T-helper 9 cell (primary cell): ENCODE results near the gene ATF5.

Source experiments
- DNase-seq: peaks from one replicate; pipeline ENCODE4 v3.0.0-alpha.2; 2020

Gene ATF5

DNA sequence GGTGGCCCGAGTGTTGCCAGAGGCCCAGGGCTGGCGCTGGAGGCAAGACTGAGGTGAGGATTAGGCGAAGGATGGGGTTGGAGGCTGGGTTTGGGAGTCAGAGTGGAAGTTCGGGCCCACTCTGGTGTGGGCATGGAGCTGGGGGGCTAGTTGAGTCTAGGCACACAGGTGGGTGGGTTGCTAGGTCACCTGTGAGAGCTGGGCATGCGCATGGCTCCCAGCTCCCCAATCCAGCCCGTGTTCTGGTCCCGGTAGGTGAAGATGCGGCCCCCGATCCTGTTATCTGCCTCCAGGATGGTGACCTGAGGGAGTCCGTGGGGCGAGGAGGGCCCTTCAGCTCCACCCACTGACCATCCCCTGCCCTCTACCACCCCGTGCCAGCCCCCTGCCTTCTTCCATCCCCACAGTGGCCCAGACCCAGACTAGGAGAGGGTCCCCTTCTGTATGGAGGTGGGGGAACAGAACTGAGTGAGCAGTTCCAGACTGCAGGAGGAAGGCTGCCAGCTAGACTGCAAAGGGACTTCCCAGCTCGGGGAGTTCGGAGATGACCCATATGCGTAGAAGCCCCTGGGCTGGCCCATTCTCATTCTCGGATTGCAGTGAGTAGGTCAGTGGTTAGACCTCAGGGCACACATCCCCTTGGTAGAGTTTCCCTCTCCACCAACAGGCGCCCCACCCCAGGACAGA is 34.0 kb upstream of the ATF5 start:
- DNase-seq = peak; percentile 27

DNA sequence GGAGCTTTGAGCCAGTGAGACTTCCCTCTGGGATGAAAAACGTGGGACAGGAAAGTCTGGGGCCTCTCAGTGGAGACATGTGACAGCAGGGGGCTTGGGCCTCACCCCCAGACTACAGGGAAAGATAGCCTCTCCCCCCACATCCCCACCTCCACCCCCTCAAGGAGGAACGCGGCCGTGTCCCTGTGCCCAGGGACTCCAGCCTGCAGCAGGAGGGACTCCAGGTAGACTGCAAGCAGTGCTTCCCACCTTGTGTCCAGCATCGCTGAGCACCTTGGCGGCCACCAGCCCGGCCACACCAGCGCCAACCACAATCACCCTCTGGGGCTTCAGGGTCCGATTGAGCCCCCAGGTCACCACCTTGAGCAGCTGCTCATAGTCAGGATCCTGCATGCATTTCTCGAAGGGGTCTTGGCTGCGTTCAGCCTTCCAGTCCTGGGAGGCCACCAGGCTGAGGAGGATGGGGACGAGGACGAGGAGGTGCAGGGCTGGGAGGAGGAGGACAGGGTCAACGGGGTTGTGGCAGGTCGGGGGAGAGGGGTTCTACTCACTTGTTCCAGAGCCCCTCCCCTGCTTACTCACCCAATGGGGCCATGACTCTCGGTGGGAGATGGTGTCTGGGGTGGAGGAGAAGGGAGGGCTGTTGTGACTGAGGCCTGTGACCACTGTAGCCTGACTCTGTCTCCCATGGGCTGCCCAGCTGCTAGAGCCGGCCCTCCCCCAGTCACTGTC is 33.3 kb upstream of the ATF5 start:
- DNase-seq = no peak

DNA sequence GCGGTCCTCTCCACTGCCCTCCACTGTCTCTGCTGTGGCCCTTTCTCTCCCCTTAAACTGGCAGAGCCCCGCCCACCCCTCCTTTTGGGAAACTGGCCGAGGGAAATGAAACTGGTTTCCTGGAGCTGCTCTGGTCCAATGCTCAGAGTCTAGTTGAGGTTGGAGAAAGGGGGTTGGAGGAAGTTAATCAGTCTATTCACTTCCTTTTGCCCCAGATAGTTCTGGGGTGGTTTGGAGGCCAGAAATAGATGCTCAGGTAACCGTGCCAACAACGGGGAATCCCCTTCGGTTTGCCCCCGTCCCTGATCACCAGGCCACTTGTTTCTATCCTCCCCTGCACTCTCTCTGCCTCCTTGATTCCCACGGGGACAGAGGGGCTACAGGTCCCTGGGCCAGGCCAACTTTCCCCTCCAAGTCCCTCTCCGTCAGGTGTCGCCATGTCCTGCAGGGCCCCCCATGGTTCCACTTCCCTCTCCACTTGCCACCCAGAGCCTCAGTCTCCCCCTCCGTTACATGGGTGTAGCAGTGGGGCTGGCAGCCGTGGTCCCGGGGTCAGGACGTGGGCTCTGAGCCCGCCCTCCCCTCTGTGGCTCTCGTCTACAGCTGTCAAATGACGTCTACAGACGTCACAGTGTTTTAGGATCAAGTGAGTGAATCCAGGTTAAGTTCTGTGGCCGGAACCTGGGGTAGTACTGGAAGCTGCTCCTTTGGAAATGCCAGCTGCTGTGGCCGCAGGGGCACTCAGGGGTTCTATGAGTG is 32.0 kb upstream of the ATF5 start, which contains the start of gene IL4I1:
Gene IL4I1 (minus strand): TSS at position 25 of the 759 bp plus-strand sequence. CDS start 727 bp downstream, outside the sequence.
- DNase-seq = peak; percentile 65

DNA sequence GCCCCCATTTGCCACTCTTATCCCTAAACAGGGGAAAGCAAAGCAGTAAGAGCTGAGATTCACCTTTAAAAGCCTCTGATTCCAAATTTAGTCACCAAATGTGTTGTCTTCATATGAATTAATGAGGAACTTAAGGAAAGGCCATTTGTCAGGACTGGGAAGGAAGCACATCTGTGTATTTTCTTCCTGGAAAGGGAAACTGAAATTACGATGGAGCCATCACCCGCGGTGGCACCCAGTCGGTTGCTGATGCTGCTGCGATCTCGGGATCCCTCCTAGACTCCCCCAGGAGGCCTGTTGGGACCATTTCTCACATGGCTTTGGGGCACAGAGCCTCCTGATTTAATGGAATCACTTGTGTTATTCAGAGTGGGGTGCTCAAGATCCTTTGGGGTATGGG is 24.9 kb upstream of the ATF5 start:
- no peak for DNase-seq

DNA sequence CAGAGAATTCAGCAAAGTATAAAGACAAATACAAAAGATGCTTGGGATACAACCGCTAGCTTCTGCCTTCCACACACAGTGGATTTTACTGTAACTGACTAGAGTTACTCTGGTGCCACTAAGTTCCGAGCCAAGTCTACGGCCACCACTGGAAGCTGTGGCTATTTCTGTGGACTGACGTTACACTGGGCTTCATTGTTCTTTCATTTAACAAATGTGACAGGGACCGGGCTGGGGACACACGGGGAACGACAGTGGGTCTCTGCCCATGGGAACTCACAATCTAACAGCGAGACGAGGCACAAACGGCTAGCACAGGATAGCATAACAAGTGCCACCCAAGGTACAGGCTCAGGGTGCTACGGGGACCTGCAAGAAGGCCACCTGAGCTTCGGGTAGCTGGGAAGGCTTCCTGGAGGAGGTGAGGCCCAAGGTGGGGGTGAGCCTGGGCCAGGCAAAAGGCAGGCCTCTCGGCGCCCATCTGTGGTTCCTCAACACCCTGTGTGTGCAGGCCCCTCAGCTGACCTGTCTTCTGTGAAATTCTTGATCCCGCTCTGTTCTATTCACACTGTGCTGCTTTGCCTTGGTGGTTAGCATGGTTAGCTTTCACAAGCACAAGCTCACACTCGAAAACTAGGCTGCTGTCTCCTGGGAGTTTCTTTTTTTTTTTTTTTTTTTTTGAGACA is 22.0 kb upstream of the ATF5 start:
- no peak for DNase-seq

DNA sequence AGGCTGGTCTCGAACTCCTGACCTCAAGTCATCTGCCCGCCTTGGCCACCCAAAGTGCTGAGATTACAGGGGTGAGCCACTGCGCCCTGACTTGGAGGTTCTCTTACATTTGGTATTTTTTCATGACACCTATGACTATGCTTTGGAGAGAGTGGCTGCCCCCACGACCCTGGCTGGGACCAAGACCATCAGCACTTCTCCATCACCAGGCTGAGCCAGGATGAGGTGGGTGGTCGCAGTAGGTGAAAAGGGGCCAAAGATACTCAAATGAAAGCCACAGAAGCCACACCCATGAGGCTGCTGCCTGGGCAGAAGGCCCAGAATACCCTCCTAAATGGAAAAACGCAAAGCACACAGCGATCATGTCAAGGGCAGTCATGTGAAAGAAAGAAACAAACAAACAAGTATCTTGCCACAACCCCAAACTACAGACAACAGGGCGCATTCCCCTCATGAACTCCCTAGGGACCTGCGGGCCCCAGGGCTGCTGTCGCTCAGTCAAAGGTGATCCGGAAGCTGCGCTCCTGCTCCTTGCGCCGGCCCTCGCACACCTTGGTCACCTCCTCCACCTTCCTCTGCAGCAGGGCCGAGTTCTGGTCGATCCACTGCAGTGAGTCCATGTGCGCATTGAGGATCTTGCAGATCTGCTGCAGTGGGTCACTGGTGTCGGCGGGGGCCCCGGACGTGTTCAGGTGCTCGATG is 21.1 kb upstream of the ATF5 start:
- DNase-seq = no peak

DNA sequence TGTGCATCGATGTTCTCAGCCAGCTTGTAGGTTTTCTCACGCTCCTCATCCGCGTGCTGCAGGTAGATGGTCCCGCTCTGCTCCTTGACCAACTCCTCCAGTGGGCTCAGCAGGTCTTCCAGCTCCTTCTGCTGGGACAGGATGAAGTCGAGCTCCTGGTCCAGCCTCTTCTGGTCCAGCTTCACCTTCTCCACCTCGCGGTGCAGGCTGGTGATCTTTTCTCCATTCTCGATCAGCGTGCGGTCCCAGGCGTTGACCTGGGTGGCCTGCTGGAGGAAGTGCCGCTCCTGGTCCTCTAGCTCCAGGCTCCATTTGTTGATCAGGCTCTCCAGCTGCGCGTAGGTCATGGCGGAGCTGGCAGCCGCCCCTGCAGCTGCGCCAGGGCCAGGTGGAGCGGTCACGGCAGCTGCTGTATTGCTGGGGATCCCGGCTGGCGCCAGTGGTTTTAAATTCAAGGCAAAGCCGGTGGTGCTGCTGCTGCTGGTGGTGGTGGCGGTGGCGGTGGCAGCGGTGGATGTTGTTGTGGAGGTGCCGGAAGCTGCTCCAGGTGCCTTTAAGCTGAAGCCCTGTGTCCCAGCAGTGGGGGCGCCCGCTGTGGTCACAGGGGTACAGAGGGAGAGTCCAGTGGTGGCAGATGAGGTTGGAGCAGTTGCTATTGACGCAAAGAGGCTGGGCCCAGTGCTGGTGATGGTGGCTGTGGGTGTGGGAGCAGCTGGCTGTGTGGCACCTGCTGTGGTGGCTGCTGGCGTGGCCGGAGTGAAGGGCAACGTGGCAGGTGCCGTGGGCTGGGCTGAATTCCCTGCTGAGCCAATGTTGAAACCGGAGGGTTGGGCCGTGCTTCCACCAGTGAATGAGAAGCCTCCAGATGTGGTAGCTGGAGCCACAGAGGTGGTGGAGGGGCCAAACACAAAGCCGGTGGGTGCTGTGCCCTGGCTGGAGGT is 20.3 kb upstream of the ATF5 start:
- DNase-seq = no peak

DNA sequence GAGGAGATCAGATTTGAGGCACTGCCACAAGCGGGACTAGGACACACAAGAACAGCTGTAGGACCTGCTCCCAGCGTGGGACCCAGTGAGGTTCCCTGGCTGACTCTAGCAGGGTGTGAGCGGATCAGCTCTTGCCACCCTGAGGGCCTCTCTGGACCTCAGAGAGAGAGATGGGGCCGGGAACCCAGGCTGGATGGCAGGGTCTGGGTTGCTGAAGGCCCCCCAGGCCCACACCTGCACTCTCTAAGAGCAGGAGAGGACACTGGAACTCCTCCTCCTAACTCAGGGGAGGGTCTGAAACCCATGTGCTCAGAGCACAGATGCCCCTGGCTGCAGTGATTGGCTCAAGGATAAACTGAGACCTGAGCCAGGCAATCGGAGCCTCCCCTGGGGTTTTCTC is 18.8 kb upstream of the ATF5 start:
- DNase-seq = no peak

DNA sequence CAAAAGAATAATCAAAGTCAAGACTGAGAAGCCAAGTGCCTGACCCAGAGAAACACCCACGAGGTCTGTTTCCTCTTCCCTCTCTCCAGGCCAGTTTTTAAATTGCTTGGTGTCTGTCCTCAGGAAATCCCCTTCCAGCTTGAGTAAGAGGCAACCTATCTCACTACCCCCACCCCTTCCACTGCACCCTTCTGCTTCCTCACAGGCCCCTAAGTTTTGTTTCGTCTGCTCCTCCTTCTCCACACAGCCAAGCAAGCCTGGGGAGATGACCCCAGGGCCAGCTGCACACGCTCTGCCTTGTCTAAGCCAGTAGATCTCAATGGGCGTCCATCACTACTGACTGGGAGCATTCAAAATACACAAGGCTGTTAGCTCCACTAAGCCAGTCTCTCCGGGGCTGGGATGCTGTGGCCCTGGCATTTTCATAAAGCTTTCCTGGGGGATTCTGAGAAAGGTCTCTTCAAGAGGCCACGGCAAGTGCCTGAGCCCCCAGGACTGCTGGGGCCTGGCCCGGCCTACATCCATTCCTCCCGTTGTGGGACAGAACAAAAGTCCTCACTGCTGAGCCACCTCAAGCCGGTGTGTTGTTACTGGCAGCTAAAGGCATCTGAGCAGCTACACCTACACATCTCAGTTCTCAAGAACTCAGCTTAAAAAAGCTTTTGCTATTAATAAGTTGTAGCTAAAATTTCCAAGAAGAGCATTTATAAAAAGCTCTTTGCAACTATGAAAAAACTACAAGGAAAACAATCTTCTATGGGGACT is 17.4 kb upstream of the ATF5 start:
- DNase-seq = no peak

DNA sequence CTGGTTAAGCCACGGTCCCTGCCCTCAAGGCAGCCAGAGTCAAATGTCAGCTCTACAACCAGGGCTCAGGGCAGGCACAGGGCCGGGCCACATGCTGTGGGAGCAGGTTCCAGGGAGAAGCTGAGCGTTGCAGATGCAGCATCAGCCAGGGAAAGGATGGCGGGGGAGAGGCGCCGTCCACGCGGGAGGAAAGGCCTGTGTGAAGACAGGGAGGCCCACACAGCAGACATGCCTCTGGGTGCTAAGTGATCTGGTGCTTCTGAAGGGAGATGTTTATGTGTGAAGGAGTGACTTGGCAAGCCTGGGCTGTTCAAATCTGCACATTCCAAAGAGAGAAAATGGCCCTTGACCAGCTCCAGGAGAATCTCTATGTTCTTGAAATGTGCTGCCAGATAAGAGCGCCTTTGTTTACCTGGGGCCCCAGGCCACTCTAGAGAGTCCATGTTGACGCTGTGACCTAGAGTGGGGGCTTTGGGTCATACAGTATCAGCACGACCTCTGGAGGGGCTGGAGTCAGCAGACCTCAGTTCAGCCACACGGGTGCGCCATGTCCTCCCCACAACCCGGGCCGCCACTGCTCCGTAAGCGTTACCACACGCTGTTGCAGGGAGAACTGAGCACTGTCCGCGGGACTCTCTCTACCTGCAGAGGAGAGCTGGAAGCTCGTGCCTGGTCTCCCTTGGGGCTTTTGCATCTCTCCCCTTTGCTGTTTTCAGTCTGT is 15.9 kb upstream of the ATF5 start:
- DNase-seq = no peak

DNA sequence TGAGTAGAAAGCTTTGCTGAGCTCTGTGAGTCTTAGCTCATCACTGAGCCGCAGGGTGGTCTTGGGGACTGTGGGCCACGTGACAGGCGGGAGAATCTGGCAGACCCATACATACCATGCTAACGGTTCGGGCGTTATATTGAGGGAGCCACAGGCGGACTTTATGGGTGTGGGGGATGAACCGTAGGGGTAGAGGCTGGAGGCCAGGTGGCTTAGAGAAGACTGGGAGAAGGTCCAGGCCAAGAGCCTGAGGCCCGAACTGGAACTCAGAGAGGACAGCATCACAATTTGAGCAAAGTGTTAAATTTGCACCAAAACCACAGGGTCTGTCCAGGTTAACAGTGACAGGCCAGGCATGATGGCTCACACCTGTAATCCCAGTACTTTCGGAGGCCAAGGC is 15.3 kb upstream of the ATF5 start:
- DNase-seq = no peak

DNA sequence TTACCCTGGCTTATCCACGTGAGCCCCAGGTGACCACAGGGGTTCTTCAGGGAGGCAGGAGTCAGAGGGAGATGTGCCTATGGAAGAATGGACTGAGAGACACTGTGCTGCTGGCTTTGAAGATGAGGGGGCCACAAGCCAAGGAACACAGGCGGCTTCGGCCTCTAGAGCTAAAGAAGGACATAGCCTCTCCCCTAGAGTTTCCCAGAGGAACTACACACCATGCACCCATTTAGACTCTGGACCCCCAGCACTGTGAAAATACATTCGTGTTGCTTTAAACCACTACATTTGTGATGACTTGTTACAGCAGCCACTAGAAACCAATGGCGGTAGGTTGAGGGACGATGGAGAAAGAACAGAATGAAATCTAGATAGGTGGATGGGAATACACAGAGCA is 13.7 kb upstream of the ATF5 start:
- no peak for DNase-seq

DNA sequence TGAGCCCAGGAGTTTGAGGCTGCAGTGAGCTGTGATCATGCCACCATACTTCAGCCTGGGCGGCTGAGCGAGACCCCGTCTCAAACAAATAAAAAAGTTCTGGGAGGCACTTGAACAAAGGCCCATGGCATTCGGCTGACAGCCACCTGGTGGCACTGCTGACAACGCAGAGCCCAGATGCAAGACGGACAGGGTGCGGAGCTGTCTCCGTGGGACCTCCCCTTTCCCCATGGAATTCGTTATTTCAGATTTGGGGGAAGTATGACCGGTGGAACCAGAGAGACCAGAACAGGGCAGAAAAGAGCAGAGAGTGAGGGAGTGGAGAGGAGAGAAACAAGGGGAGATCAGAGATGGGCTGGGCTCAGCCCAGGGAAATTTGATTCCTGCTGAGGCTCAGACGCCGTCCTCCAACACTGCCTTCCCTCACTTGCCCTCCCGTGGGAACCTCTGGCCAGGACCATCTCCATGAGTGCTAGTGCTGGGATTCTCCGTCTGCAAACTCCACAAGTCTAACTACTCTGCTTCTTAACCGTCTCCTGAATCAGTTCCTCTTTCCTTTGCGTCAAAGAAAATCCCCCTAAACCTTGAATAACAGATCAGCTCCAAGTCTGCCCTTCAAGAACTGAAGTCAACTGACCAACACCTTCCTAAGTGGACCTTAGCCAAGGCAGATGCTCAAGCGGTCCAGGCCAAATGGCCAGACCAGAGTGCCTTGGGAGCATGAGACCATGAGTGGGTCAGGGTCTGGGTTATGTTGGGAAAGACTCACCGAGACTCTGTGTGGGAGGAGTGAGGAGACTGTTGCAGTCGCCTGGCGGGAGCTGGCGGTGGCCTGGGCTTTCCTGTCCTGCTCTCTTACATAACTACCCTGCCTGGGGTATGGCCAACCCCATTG is 11.9 kb upstream of the ATF5 start:
- DNase-seq = no peak

DNA sequence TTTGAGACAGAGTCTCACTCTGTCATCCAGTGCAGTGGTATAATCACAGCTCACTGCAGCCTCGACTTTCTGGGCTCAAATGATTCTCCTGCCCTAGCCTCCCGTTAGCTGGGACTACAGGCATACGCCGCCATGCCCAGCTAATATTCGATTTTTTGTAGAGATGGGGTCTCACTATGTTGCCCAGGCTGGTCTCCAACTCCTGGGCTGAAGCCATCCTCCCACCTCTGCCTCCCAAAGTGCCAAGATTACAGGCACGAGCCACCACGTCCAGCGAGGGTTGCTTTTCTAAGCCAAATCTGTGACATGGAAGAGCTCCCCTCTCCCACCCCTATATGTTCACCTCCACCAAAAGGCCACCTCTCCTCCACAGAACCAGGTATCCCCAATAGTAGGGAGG is 10.9 kb upstream of the ATF5 start:
- DNase-seq = no peak

DNA sequence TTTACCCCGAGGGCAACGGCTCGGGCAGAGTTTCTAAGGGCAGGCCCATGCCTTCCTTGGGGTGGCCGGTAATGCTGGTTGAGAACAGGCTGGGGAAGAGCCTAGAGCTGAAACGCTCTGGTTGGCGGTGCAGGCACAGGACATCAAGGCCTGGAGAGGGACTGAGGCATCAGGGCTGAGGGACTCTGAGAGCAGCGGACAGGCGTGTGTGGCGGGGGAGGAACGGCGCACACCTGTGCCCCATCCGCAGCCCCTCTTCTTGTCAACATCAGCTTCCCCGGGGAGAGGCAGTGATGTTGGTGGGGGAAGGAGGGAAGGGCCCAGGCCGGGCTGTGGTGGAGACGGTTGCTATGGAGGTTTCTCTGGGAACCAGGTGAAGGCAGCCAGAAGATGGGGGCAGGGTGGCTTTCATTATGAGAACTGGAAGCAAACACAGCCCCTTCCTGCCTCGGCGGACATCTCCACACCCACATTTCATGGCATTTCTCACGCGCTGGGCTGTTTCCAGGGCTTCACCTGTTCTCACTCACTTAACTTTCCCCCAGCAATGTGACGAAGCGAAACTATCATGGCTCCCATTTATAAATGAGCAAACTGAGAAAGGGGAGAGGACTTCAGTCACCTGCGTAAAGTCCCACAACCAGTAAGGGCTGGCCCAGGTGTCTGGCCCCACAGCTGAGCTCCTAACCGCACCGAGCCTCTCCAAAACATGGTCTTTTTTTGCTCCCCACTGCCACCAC is 8.2 kb upstream of the ATF5 start:
- DNase-seq = no peak

DNA sequence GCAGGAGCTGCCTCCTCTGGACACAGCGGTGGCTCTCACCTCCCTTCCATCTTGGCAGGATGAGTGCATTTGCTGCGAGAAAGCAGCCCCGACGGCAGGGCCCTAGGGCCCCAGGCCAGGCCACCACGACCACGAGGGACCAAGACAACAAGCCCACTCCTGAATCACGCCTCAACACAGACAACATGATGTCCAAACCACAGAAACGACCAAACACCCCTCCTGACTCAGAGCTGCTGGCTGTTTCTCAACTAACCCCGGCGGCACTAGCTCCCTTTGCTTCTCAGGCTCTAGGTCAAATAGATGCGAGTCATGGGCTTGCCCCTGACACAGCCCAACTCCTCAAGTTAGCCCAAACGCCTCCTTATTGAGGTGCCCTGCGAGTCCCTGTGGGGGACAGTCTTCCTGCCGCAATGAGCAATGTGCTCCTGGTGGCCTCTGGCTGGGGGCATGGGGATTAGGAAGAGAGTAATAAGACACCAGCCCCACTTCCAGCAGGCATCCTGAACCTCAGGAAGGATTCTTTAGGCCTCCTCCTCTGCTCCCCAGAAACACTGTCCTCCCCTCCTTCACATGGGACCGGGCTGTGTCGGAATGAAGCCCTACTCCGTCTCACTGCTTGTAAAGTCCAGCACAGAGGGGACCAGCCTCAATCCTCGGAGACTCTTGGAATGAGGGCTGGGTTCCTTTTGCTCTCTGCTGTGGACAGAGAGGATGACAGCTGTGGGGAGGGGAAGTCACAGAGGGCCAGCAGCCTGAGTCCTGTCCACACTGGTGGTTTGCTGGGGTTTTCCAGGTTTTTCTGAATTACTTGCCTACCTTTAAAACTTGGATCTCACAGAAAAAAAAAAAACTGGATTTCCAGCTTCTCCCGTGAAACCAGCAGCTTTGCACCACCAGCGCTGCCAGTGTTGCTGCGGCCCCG is 6.9 kb upstream of the ATF5 start:
- no peak for DNase-seq
